HG03432 (cell line): ENCODE data around the gene CRYBB1.

Experiments
- ATAC-seq: cut with Tn5 transposase; IDR thresholded peaks from one replicate; pipeline ENCODE4 v1.9.1; 2021; ENCODE audit warnings: mild to moderate bottlenecking, moderate library complexity; ENCODE audit not compliant: unreplicated experiment

The CRYBB1 gene

DNA sequence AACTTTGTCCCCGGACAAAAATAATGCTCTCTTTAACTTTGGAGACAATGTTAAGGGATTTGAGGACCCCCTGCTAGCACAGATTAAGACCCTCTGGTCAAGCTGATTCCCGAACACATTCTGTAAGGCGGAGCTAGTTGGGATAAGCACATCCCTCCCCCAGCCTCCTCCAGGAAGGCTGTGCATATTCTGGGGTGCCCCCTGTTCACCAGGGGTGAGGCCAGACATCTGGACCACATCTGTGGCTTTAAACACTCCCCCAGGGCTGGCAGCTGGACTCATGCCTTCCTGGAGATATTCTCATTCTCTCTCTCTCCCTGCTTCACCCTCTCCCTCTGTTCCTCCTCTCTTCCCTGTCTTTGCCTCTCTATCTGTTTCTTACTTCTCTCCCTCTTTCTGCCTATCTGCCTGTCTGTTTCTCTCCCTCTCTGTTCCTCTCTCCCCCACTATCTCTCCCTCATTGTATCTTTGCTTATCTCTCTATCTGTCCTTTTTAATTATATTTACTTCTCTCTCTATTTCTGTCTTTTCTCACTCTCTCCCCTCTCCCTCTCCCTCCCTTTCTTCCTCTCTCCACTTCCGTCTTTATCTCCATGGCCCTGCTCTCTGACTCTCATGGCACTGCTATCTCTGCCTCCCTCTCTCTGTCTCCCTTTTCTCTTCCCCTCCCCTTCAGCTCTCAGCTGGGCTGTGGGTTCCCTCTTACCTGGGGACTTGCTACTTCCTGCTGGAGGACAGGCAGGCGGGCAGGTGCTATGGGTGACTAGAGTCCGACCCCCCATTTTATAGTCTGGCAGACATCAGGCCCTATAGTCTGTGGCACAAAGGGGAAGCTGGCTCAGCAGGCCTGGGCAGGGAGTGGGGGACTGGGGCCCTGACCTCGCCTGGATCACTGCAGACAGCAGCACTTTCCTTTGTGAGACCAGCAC, at the start of gene CRYBB1:
Gene CRYBB1 (minus strand): TSS at position 757 of the 929 bp plus-strand sequence. CDS start 1,708 bp downstream, outside the sequence.
- no peak for ATAC-seq

DNA sequence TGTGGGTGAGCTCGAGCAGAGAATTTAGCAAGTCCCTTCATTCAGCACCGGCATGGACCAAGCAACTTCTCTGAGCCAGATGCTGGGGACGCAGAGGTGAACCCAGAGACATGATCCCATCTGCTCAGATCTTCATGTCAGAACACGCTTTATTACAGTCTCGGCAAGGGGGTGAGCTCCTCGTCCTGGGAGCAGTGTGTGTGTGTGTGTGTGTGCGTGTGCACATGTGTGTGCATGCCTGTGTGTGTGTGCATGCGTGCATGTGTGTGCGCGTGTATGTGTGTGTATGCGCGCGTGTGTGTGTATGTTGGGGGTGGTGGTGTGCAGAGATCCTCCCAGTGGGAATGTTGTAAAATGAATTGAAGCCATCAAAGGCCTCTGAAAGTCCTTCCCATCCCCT, 49.3 kb upstream of the CRYBB1 start:
- ATAC-seq: no peak

DNA sequence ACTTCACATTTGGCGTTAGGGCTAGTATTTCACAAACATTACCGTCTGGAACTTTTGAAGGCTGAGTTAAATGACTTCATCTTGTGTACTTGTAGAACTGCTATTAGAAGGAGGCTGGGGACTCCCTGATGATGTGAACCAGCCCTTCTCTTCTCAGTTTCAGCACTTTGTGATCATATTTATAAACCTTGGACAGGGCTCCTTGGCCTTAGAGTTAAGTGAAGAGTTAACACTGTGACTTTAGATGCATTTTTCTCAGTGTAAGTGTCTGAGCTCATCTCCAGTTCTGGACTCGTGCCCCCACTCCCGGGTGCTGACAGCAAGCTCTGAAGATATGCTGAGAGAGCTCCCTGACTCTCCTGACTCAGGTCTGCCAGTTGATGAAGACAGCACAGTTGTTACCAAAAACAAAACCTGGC, 48.0 kb upstream of the CRYBB1 start:
- ATAC-seq: peak; percentile 28

DNA sequence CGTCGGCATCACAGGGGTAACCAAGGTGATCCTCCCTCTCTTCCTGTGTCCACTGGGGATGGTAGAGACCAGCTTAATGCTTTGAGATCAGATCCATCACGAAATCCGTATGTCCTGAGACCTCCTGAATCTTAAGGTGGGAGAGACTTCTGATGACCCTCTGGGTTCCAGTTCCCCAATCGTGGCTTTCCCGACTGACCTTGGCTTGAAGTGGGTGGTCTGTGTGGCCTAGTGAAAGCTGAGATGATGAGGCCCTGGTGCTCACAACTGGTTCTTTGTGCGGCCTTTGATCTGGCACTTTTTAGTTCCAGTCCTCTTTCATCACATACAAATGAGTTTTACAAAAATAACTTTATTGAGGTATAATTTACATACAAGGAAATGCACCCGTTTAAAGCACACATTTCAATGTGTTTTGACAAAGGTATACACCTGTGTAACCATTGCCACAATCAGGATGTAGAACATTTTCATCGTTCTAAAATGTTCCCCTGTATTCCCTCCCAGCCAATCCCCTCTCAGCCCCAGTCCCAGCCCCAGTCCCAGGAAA, 45.6 kb upstream of the CRYBB1 start:
- no peak for ATAC-seq

- ATAC-seq: no peak
Observed at GRCh38 chr22:26662160-26662559, 44.3 kb upstream of the CRYBB1 start.

DNA sequence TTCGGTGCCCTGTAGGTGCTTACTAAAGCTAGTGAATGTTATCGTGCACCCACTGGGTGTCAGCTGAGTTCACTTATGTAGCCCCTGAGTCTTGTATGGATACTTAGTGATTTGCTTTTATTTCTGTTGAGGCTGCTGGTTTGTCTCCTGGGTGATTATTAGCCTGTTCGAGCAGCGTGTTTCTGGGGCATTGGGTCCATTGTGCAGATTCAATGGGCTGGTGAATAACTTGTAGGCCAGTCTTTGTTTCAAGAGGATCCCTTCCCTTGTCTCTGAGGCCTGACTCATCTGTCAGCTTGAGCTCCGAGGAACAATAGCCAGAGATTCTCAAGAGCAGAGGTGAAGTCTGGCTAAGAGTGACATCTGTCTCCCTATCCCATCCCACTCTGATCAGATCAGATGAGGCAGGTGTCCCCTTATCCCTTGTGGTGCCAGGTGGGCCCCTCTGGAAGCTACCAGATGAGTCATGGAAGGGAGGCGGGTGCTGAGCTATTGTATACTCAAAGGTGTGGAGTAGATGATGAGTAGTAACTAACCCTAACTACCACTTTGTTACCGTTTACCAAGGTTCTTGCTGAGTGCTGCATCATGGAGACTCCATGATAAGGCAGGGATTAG, 43.2 kb upstream of the CRYBB1 start:
- no peak for ATAC-seq

- ATAC-seq: no peak
Observed at GRCh38 chr22:26660356-26660755, 42.5 kb upstream of the CRYBB1 start.

GRCh38 chr22:26658671-26659478, 41.0 kb upstream of the CRYBB1 start:
- peak; percentile 70 for ATAC-seq

- ATAC-seq: no peak
Observed at GRCh38 chr22:26658161-26658560, 40.3 kb upstream of the CRYBB1 start.

- ATAC-seq: peak; percentile 67
Observed at GRCh38 chr22:26656891-26657851, 39.3 kb upstream of the CRYBB1 start, which contains the start of gene MIAT. Gene MIAT (plus strand): TSS chr22:26657588.

DNA sequence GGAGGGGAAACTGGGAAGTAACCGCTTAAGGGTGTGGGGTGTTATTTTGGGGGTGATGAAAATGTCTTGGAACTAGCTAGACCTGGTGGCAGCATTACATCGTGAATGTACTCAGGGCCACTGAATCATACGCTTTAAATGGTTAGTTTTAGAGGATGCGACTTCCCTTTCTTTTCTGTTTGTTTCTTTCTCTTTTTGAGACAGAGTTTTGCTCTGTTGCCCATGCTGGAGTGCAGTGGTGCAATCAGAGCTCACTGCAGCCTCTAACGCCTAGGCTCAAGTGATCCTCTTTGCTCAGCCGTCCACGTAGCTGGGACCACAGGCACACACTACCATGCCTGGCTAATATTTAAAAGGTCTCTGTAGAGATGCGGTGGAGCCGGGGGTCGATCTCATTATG, 34.0 kb upstream of the CRYBB1 start:
- ATAC-seq: no peak

- no peak for ATAC-seq
Observed at GRCh38 chr22:26650722-26651421, 33.0 kb upstream of the CRYBB1 start.

DNA sequence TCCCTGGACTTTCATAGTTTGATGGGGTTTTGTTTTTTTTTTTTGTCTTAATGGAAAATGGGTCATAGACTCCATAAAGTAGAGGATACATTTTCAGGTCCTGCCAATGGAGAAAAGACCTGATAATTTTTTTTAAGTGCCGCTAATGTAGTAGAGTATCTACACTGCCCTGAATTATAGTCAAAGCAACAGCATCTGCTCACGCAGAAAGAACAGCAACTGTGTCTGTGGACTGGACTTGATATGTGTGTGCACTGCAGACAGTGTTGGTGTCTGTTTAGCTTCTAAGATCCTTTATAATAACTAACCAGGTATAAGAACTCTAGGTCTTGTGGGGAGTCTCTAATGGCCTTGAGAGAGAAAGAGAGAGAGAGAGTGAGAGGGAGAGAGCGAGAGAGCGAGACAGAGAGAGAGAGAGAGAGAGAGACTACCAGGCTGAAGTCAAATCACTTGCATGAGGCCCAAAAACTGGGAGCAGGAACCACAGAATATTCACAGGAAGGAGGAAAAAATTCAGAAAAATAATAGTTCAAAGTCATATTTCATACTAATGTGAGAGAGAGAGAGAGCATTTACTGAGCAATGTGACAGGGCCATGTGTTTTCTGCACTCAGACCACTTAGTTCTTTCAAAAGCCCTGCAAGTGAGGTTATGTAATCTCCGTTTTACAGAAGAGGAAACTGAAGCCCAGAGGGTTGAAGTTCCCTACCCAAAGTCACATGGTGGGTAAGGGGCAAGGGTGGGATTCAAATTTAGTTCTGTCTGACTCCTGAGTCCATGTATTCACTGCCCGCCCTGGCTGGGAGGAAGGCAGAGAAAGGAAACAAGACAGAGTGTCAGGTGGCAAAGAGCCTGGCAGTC, 30.9 kb upstream of the CRYBB1 start:
- ATAC-seq: no peak

GRCh38 chr22:26648011-26648497, 30.2 kb upstream of the CRYBB1 start:
- no peak for ATAC-seq

GRCh38 chr22:26646158-26646557, 28.3 kb upstream of the CRYBB1 start:
- ATAC-seq: no peak

GRCh38 chr22:26643418-26644100, 25.7 kb upstream of the CRYBB1 start:
- no peak for ATAC-seq
